Measurements from ENCODE around the gene C2orf42.
"Not testable (repeated sequence)": the region's sequence is repeated elsewhere in the genome, so short reads cannot be mapped to it uniquely, and the experiment has no call there.

The C2orf42 gene

DNA sequence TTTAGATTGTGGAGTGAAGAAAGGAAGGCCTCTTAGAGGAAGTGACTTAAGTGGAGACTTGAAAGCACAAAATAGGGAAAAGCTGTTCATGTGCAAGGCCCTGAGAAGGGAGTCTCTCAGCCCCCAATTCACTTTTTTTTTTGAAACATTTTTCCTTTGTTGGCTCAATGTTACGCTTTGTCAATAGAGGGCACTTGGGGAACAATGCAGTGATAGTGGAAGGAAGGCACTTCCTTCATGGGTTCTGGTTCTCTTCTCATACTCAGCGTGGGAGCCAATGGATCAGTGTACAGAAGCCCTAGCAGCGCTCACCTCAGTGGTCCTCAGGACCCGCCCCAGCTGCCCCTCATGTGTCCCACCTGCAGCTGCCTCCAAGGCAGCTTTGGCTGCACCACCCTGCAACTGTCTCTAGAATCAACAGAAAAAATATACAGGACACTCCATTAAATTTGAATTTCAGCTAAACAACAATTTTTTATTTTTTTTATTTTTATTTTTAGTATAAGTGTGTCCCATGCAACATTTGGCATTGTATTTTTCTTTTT is 8.6 kb upstream of the C2orf42 start:
- no peak for FAIRE-seq

GRCh38 chr2:70192516-70192915 is 1.7 kb upstream of the C2orf42 start:
- FAIRE-seq (no peak), DNase-seq (ENCODE audit: insufficient read length, low spot score) (no peak)
- TF ChIP-seq POLR2A (IDR thresholded peaks at IDR 0.05; ENCODE audit: low read depth, low read length): no peak

More for the DNA sequence above, 8.6 kb upstream of the C2orf42 start:
- no peak for TF ChIP-seq POLR2A (IDR thresholded peaks at IDR 0.05; ENCODE audit: low read depth, low read length)
- DNase-seq (ENCODE audit: insufficient read length, low spot score): no peak

GRCh38 chr2:70191244-70191735 is 471 bp upstream of the C2orf42 start:
- TF ChIP-seq POLR2A (IDR thresholded peaks at IDR 0.05; ENCODE audit: low read depth, low read length): no peak
- DNase-seq (ENCODE audit: insufficient read length, low spot score): no peak
- no peak for FAIRE-seq

- DNase-seq (ENCODE audit: insufficient read length, low spot score) (no peak), FAIRE-seq (no peak)
- TF ChIP-seq POLR2A (IDR thresholded peaks at IDR 0.05; ENCODE audit: low read depth, low read length): no peak
Measured at GRCh38 chr2:70188460-70188859, 2.4 kb downstream of the C2orf42 start.

DNA sequence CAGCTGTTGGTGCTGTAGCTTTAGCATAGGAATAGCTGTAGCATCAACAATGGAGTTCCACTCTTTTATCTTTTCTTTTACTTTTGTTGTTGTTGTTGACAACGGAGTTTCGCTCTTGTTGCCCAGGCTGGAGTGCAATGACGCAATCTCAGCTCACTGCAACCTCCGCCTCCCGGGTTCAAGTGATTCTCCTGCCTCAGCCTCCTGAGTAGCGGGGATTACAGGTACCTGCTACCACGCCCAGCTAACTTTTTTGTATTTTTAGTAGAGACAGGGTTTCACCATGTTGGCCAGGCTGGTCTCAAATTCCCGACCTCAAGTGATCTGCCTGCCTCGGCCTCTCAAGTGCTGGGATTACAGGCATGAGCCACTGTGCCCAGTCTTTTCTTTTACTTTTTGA is 3.6 kb downstream of the C2orf42 start:
- DNase-seq (ENCODE audit: insufficient read length, low spot score); FAIRE-seq: not testable (repeated sequence)

- DNase-seq (ENCODE audit: insufficient read length, low spot score): no peak
- no peak for FAIRE-seq
- no peak for TF ChIP-seq POLR2A (IDR thresholded peaks at IDR 0.05; ENCODE audit: low read depth, low read length)
Measured at GRCh38 chr2:70182689-70183088, 8.1 kb downstream of the C2orf42 start.

GRCh38 chr2:70181363-70181956 is 9.4 kb downstream of the C2orf42 start:
- DNase-seq (ENCODE audit: insufficient read length, low spot score): peak; percentile 22
- no peak for FAIRE-seq
- TF ChIP-seq POLR2A (IDR thresholded peaks at IDR 0.05; ENCODE audit: low read depth, low read length): no peak

DNA sequence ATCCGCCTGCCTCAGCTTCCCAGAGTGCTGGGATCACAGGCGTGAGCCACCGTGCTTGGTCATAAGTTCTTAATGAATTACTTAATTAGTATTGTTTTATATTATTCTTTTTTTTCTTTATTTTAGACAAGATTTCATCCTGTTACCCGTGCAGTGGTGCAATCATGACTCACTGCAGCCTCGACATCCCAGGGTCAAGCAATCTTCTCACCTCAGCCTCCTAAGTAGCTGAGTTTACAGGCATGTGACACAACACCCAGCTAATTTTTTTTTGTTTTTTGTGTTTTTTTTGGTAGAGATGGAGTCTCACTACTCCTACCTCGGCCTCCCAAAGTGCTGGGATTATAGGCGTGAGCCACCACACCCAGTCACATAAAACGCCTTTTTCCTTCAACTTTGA is 17.3 kb downstream of the C2orf42 start:
- TF ChIP-seq POLR2A (IDR thresholded peaks at IDR 0.05; ENCODE audit: low read depth, low read length): no peak
- DNase-seq (ENCODE audit: insufficient read length, low spot score) (no peak), FAIRE-seq (no peak)

DNA sequence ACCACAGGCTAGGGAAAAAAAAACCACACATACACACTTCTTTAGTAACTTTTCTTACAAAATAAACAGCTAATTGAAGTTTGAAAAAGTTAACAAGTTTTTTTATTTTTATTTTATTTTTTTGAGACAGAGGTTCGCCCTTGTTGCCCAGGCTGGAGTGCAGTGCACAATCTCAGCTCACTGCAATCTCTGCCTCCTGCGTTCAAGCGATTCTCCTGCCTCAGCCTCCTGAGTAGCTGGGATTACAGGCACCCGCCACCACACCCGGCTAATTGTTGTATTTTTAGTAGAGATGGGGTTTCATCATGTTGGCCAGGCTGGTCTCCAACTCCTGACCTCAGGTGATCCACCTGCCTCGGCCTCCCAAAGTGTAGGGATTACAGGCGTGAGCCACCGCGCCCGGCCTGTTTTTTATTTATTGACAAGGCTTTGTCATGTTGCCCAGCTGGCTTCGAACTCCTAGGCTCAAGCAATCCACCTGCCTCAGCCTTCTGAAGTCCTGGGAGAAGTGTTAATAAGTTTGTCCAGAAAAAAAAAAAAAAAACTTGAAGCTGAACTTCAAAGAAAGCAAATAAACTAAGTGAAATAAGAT is 21.1 kb downstream of the C2orf42 start:
- not testable (repeated sequence) for FAIRE-seq; DNase-seq (ENCODE audit: insufficient read length, low spot score)

DNA sequence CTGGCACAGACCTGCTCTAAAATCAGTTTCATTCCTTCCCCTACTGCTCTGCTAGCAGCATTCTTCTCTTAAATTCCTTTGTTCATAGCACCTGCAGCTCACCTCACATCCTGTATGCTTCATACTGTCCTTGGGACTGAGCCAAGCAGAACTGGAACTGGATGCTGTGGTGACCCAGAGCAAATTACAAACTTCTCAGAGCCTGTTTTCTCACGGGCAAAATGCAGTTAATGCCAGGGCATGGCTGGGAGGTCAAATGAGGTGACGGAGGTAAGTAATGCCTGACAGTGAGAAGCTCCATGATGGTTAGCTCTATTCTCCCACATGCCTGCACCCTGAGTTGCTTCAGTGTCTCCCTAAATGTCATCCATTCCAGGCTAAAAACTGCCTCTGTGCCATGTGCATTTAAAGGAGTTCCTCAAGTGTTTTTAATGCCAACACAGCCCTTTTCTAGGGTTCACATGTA is 29.7 kb downstream of the C2orf42 start:
- no peak for TF ChIP-seq POLR2A (IDR thresholded peaks at IDR 0.05; ENCODE audit: low read depth, low read length)
- FAIRE-seq: no peak
- no peak for DNase-seq (ENCODE audit: insufficient read length, low spot score)

DNA sequence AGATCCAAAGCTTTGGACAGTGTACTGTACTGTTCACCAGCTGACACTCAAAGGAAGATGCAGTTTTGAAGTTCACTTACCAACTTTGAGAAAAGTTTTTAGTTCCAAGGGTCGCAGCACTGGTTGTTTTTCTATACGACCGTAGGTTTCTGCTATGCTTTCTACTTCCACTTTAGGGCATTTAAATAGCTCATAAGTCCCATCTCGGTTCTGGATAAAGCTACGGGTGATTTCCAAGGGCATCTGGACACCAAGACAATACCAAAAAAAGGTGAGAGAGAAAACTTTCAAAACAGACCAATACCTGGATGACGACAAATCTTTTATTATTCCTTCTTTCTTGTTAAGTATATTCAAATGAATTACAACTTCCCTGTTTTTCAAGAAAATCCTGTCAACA is 30.3 kb downstream of the C2orf42 start:
- DNase-seq (ENCODE audit: insufficient read length, low spot score) (no peak), FAIRE-seq (no peak)
- TF ChIP-seq POLR2A (IDR thresholded peaks at IDR 0.05; ENCODE audit: low read depth, low read length): no peak

- DNase-seq (ENCODE audit: insufficient read length, low spot score); FAIRE-seq: not testable (repeated sequence)
Measured at GRCh38 chr2:70149130-70149686, 41.6 kb downstream of the C2orf42 start.

- FAIRE-seq; DNase-seq (ENCODE audit: insufficient read length, low spot score): not testable (repeated sequence)
Measured at GRCh38 chr2:70148211-70148760, 42.5 kb downstream of the C2orf42 start.

DNA sequence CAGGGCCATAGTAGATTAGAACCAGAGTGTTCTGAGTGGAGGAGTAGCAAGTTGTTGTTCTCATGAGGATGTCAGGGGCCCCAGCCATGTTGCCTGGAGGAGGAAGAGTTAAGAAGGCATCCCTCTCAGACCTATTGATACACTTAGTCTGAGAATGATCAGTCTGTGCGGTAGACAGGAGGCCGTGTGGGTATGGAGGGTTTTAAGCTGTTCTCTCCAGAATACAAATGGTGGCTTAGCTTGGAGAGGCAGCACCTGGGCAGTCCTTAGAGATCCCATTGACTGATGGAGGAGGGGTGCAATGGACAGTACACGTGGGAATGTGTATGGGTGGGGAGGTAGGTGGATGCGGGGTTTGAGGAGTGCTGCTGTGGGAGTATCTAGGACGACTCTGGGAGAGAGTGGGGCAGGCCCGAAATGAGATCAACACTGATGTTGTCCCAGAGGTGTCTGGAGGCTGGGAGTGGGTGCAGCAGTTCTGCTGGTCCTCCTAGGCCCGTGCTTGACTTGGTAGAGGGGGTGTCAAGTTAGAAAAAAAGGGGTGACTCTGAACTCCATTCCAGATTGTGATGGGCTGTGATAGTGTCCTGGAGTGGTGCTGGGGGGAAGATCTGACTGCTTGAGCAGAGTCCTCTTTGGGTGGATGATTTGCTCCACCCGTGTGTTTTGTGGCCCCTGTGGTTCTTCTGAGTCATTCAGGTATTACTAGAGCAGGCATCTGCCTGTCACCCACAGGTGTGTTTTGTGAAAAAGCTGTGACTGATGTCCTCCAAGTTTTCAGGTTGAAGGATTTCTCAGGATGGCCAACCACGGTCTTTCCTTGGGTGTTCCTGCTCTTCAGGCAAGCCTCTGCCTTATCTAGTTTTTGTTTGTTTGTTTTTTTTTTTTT is 44.7 kb downstream of the C2orf42 start:
- no peak for FAIRE-seq
- TF ChIP-seq POLR2A (IDR thresholded peaks at IDR 0.05; ENCODE audit: low read depth, low read length): no peak

More for the DNA sequence above, 44.7 kb downstream of the C2orf42 start:
- DNase-seq (ENCODE audit: insufficient read length, low spot score): no peak
